Neuronal stem cell (in vitro differentiated cells): Measurements from ENCODE around the gene CCDC47.
A peak's percentile ranks its signal among the peaks of the same experiment; 100 is the strongest.

Experiments
- DNase-seq: peaks from one replicate; pipeline ENCODE4 v3.0.0-alpha.2; 2013; ENCODE audit warnings: low spot score
- H2AFZ ChIP-seq: one replicate; pipeline ENCODE4 v1.6.1; 2013; ENCODE audit warnings: mild to moderate bottlenecking, low read length, inconsistent platforms
- H2AK5ac ChIP-seq: 2 replicates; pipeline ENCODE4 v1.6.1; 2013; ENCODE audit warnings: low read depth, mild to moderate bottlenecking, inconsistent platforms, low read length, moderate library complexity, mixed read lengths
- H2BK120ac ChIP-seq: 2 replicates; pipeline ENCODE4 v1.6.1; 2013; ENCODE audit warnings: low read depth, mild to moderate bottlenecking, inconsistent platforms, low read length, moderate library complexity, mixed read lengths
- H2BK12ac ChIP-seq: one replicate; pipeline ENCODE4 v1.6.1; 2013; ENCODE audit warnings: low read length, inconsistent platforms
- H2BK15ac ChIP-seq: 2 replicates; pipeline ENCODE4 v1.6.1; 2013; ENCODE audit warnings: mild to moderate bottlenecking, low read length, inconsistent platforms, mixed read lengths
- H2BK5ac ChIP-seq: one replicate; pipeline ENCODE4 v1.6.1; 2013; ENCODE audit warnings: inconsistent platforms, mild to moderate bottlenecking, low read length, moderate library complexity
- H3K14ac ChIP-seq: one replicate; pipeline ENCODE4 v1.6.1; 2013; ENCODE audit warnings: low read length, inconsistent platforms
- H3K18ac ChIP-seq: 2 replicates; pipeline ENCODE4 v1.6.1; 2013; ENCODE audit warnings: low read length, inconsistent platforms
- H3K23ac ChIP-seq: 2 replicates; pipeline ENCODE4 v1.6.1; 2013; ENCODE audit warnings: low read depth, mild to moderate bottlenecking, mixed read lengths, low read length, inconsistent platforms; ENCODE audit not compliant: poor library complexity
- H3K27ac ChIP-seq: replicated peaks from 3 replicates; pipeline ENCODE4 v1.5.1; 2013; ENCODE audit warnings: low read length, inconsistent platforms
- H3K27me3 ChIP-seq, 3 experiments: 2 replicates each; pipeline ENCODE4 v1.6.1; 2013; ENCODE audit warnings: low read length in 3 of 3, mild to moderate bottlenecking in 2 of 3, inconsistent platforms in 1 of 3, low read depth in 1 of 3, mixed read lengths in 1 of 3, moderate library complexity in 1 of 3; ENCODE audit not compliant: control insufficient read depth in 3 of 3, insufficient read depth in 3 of 3
- H3K36me3 ChIP-seq, 2 donors: replicated peaks in 1 of 2; 2 replicates each; pipeline ENCODE4 v1.6.1; 2013; ENCODE audit warnings: low read length in 2 of 2; ENCODE audit not compliant: control insufficient read depth in 2 of 2, insufficient read depth in 2 of 2
- H3K4ac ChIP-seq: 2 replicates; pipeline ENCODE4 v1.6.1; 2013; ENCODE audit warnings: inconsistent platforms, mild to moderate bottlenecking, low read length, moderate library complexity
- H3K4me1 ChIP-seq, 2 donors: 1 replicate in 1 of 2; 2 replicates in 1 of 2; pipeline ENCODE4 v1.6.1; 2013; ENCODE audit warnings: low read length in 2 of 2, low read depth in 1 of 2; ENCODE audit not compliant: control insufficient read depth in 2 of 2, insufficient read depth in 1 of 2
- H3K4me2 ChIP-seq: one replicate; pipeline ENCODE4 v1.6.1; 2013; ENCODE audit warnings: mild to moderate bottlenecking, low read length, inconsistent platforms; ENCODE audit not compliant: insufficient read depth, poor library complexity, severe bottlenecking
- H3K4me3 ChIP-seq, 2 donors: 2 replicates each; pipeline ENCODE4 v1.5.1; 2013; ENCODE audit warnings: low read length in 2 of 2, mild to moderate bottlenecking in 2 of 2, inconsistent platforms in 1 of 2, moderate library complexity in 1 of 2
- H3K79me1 ChIP-seq: one replicate; pipeline ENCODE4 v1.6.1; 2013; ENCODE audit warnings: low read depth, mild to moderate bottlenecking, inconsistent platforms, low read length, moderate library complexity
- H3K9ac ChIP-seq: one replicate; pipeline ENCODE4 v1.6.1; 2013; ENCODE audit warnings: mild to moderate bottlenecking, low read depth, low read length, inconsistent platforms; ENCODE audit not compliant: poor library complexity
- H3K9me3 ChIP-seq, 2 donors: replicated peaks in 1 of 2; 2 replicates each; pipeline versions ENCODE3 to v1.6.1; 2013; ENCODE audit warnings: low read length in 2 of 2, mild to moderate bottlenecking in 2 of 2, inconsistent platforms in 1 of 2, low read depth in 1 of 2, mixed read lengths in 1 of 2, moderate library complexity in 1 of 2; ENCODE audit not compliant: control insufficient read depth in 2 of 2, insufficient read depth in 1 of 2
- H4K8ac ChIP-seq: one replicate; pipeline ENCODE4 v1.6.1; 2013; ENCODE audit warnings: low read depth, mild to moderate bottlenecking, inconsistent platforms, low read length, moderate library complexity
- H4K91ac ChIP-seq: one replicate; pipeline ENCODE4 v1.6.1; 2013; ENCODE audit warnings: low read length, low read depth, mild to moderate bottlenecking, inconsistent platforms; ENCODE audit not compliant: poor library complexity
- WGBS, 2 donors: extraction: QIAGEN DNeasy Blood & Tissue Kit; methylation state at CpG; one replicate each; pipeline ENCODE4 v1.1.7; 2013; ENCODE audit warnings: missing lambda C conversion rate in 2 of 2, mixed read lengths in 1 of 2; ENCODE audit not compliant: insufficient read length in 2 of 2, insufficient replicate concordance in 1 of 2; ENCODE audit errors: extremely low coverage in 2 of 2; 5-methylcytosine and 5-hydroxymethylcytosine counted together

The CCDC47 gene

DNA sequence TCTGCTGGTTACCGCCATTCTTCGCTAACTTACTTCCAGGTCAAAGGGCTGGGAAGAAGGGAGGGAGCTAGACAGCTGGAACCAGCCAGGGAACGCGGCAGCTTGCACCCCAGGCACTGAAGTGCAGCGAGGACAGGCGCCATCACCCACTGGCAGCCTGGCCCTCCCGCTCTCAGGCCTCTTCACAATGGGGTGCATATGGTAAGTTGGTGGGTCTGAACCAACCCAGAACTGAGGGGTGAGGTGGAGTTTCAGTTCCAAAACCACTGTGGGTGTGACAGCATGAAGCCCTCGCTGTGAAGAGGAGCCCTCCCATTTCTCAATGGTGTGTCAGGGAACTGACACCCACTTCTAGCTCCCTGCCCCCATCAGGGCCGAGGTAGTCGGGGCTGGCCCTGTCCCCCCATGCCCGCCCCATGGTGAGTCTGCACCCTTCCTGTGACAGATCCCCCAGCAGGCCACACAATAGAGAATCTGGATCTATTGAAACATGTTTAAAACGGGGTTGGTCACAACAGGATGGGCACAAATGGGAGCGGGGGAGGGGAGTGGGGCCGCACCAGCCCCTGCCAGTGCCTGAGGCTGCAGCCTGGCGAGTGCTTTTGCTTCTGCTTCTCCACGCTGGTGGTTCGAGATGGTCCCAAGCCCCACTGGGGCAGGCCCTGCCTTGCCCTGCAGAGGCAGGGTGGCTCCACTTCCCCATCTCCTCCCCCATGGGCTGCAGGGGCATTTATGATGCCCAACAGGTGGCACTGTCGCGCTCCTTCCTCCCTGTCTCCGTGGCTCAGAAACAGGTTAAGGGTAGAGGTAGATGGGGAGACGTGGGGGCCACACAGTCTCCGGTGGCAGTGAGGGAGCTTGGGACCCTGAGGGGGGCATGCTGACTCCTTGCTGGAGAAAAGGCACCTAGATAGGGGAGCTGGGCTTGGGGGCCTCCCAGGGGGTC, 75.8 kb downstream of the CCDC47 start:
- Histone ChIP-seq H3K18ac (peak overlapping the region; percentile 46), H3K4me2 (no peak overlapping the region), H2BK12ac (no peak overlapping the region), H3K9ac (peak overlapping the region; percentile 39), H2BK5ac (no peak overlapping the region), H3K14ac (peak overlapping the region; percentile 67), H2BK120ac (no peak overlapping the region), H3K79me1 (peaks cover 5% of the 10 kb centered on the region), H2AK5ac (peak overlapping the region; percentile 42), H2BK15ac (no peak overlapping the region), H3K4ac (no peak overlapping the region), H3K9me3 (no peaks in the 10 kb centered on the region), H4K8ac (no peak overlapping the region), H3K27me3 (peaks cover 0 to 7% (median 0%) of the 10 kb centered on the region in 3 experiments), H3K27ac (no peak overlapping the region), H4K91ac (no peak overlapping the region), H3K23ac (peak overlapping the region; percentile 20), H3K4me1 (peaks cover 2 to 17% of the 10 kb centered on the region in 2 donors), H3K4me3 (no peak overlapping the region), H3K36me3 (peaks cover 13 to 66% of the 10 kb centered on the region in 2 donors), H2AFZ (no peak overlapping the region)
- no CpG with 5 or more reads among the region's 22 CpGs for WGBS, 2 donors
- no peak for DNase-seq

DNA sequence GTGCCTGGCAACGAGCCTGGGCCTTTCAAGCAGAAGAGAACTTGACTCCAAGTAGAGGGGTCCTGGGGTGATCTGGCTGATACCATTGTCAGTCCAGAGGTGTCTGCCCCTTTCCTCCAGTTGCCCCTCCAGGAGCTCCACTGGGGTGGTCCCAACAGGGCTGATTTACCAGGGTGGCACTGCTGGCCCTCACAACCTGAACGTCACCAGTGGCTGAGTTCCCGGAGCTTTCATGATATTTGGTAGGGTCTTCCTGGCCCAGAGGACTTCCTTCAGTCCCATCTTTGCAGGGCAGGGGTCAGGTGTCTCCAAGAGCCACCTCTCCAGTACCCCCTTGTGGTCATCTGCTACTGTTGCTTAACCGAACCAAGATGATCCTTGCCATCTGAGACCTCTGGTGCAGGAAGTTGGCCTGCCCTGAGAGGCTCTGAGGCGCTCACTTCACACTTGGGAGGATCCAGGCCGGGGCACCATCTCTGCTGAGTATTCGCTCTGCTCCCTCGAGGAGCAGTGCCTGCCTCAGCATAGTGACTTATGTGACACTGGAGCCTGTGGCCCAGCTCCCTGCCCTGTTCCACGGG, 76.9 kb downstream of the CCDC47 start:
- H2AK5ac ChIP-seq: no peak overlapping the region
- no peak overlapping the region for H3K27ac ChIP-seq
- peaks cover 0 to 7% (median 0%) of the 10 kb centered on the region in 3 experiments for H3K27me3 ChIP-seq
- H3K4me2 ChIP-seq: no peak overlapping the region
- H4K91ac ChIP-seq: no peak overlapping the region
- no peak overlapping the region for H3K9ac ChIP-seq
- H2BK15ac ChIP-seq: no peak overlapping the region
- no peak overlapping the region for H3K18ac ChIP-seq
- no peak overlapping the region for H2BK5ac ChIP-seq
- H2BK12ac ChIP-seq: no peak overlapping the region
- no CpG with 5 or more reads among the region's 9 CpGs for WGBS, 2 donors
- no peak overlapping the region for H4K8ac ChIP-seq
- DNase-seq: peak; percentile 36
- no peak overlapping the region for H2BK120ac ChIP-seq
- no peaks in the 10 kb centered on the region for H3K9me3 ChIP-seq
- peaks cover 23 to 69% of the 10 kb centered on the region in 2 donors for H3K36me3 ChIP-seq
- H3K14ac ChIP-seq: no peak overlapping the region
- no peak overlapping the region for H3K4ac ChIP-seq
- no peak overlapping the region for H3K4me3 ChIP-seq
- H3K23ac ChIP-seq: no peak overlapping the region
- peaks cover 2 to 17% of the 10 kb centered on the region in 2 donors for H3K4me1 ChIP-seq
- no peak overlapping the region for H2AFZ ChIP-seq
- H3K79me1 ChIP-seq: peaks cover 5% of the 10 kb centered on the region

- Histone ChIP-seq H3K79me1 (peaks cover 3% of the 10 kb centered on the region), H2AK5ac (no peak overlapping the region), H3K18ac (no peak overlapping the region), H4K8ac (peak overlapping the region; percentile 6), H4K91ac (no peak overlapping the region), H2BK120ac (no peak overlapping the region), H3K4me2 (no peak overlapping the region), H3K27ac (no peak overlapping the region), H3K4me1 (peaks cover 2 to 13% of the 10 kb centered on the region in 2 donors), H2BK12ac (no peak overlapping the region), H3K9ac (no peak overlapping the region), H2AFZ (no peak overlapping the region), H2BK5ac (peak overlapping the region; percentile 43), H3K27me3 (peaks cover 0 to 3% (median 0%) of the 10 kb centered on the region in 3 experiments), H3K4ac (no peak overlapping the region), H3K23ac (no peak overlapping the region), H2BK15ac (no peak overlapping the region), H3K9me3 (no peaks in the 10 kb centered on the region), H3K4me3 (no peak overlapping the region), H3K14ac (no peak overlapping the region), H3K36me3 (peaks cover 28 to 74% of the 10 kb centered on the region in 2 donors)
- DNase-seq: no peak
- WGBS, 2 donors: no CpG with 5 or more reads among the region's 6 CpGs
These were observed 77.5 kb downstream of the CCDC47 start for GRCh38 chr17:63695889-63696288.
